Amygdala (tissue), 56 donors: ENCODE results near the gene PGGT1B.
A peak's percentile ranks its signal among the peaks of the same experiment; 100 is the strongest.

ENCODE experiments used
- DNase-seq, 56 donors: peaks; one replicate each; lab custom pipeline; 2025; lab: John Stamatoyannopoulos, UW

The PGGT1B gene

DNA sequence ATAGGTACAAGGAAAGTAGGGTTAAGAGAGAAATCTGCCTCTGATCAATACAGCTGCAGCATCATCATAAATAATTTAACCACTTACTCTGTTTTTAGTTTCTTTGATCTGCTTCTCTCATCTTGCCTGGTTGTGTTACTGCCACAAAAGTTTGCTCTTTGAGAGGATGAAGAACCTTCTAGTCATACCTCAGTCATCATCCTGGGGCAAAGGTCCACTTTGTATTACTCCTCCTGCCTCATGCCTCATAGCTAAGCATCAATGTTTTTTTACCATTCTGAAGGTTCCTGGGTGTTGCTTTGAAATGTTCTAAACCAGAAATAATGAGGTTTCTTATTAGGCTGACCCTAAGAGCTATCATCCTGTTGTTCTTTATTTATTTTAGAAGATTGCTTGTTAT, 75.9 kb downstream of the PGGT1B start:
- no peak for DNase-seq

DNA sequence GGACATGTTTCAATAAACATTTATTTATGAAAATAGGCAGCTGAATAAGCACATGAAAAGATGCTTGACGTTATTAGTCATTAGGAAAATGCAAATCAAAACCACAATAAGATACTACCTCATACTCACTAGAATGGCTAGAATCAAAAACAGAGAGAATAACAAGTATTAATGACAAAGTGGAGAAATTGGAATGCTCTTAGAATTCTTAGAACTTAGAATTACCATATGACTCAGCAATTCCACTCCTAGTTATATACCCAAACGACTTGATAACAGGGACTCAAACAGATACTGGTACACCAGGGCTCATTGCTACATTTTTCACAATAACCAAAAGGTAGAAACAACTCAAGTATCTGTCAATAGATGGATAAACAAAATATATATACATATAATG, 77.9 kb downstream of the PGGT1B start:
- no peak for DNase-seq

DNA sequence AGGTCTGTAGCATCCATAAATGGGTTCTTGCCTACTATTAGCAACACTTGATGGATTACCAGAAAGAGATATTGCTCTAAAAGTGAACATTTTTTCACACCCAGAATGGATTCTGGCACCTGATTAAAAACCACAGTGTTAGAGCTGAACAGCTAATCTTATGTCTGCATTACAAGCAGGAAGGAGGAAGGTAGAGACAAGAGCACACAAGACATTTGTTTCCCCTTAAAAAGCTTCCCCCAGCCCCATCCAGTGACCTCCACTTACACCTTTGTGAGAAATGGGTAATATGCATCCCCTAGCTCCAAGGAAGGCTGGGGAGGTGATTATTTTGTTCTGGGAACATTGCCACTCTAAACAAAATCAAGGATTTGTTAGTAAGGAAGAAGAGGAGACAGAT, 80.9 kb downstream of the PGGT1B start:
- no peak for DNase-seq

DNA sequence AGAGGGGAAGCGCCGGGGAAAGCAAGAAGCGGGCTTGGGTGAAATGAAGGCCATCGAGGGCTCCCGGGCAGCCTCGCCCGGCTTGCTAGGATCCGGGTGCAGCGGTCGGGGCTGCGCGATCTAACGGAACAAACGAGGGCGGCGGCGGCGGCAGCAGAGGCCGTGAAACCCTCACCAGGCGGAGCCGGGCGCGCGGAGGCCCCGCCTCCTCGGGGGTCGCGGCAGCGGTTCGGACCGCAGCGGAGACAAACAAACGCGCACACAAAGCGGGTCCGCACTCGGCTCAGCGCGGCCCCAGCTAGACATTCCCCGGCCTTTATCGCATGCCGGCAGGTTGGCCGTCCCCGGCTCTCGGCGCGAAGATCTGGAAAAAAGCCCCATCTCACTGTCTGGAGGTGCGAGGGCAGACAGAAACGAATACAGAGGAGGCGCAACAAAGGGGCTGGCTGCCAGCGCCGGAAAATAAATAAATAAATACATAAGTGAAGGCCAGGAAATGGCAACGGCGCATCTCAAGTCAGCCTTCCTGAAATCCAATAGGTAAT, 82.4 kb downstream of the PGGT1B start:
- DNase-seq, result peak in 10 of 56 donors; percentile 9 to 51 (median 24)

DNA sequence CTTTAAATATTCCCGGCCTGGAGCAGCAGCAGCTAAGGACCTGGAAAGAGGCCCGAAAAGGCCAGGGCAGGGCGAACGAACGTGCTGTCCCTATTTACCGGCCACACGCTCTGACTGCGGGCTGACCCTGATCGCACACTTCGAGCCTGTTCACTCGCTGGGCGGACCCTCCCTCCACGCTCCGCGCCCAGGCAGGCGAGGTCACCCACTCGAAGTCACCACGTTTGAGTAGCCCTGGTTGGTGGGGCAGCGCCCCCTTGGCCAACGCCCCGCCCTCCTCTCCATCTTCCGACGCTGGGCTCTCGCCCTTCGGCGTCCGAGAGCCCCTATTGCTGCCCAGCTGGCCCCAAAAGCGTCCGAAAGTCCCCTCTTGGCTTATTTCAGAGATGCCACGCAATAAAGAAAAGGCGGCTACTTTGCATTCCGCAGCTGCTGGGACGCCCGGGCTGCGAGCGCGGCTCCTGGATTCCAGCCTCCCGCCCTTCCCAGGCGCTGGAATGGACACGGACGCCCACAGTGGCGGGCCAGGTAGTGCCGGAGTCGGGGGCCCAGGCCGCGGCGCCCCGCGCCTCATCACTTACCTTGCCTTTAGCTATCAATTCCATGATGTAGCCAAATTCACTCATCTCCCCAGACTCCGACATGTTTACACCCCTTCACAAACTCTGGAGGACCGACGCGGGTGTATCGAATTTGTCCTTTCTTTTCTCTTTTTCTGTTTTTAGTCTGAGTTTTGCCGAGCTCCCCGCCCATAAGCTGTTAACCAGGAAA, 83.1 kb downstream of the PGGT1B start:
- peak in 3 of 56 donors; percentile 13 to 39 (median 33) for DNase-seq

DNA sequence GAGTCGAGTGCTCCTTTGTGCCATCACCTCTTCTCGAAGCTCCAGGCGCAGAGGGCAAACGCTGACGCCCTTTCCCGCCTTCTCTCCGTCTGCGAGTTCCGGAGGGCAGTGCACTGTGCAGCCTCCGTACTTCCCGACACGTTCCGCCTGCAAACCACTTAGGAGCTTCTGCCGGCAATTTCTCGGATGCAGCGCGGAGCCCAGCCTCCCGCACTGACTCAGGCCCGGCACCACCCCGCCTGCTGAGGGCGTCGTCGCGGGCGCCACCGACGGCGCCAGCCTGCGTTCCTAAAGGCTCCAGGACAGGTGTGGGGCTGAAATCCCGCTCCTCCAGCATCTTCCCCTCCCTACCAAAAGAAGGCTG, 83.7 kb downstream of the PGGT1B start:
- peak in 3 of 56 donors; percentile 10 to 30 (median 15) for DNase-seq

DNA sequence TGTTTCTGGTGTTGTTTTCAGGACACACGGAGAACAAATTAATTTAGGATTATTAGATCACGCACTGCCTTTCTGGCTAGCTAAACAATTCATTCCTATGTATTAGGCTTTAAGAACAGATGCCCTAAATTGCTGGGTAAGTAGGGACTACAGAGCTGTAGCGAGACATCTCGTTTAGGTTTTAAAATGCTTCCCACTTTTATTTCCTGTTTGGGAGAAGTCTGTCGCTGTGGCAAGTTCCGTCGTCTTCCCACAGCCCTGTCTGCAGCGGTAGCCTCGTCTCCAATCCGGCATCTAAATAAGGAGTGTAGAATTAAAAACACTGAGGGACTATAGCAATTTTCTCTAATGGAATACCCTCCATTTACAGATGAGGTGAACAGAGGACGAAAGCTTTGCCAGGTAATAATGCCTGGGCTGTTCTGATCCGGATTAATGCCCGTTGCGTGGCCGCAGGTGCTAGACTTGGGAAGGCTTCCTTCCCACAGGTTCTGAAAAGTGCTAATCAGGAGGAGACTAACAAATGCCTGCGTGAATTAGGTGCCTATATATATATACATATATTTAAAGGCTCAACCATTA, 91.7 kb downstream of the PGGT1B start:
- DNase-seq, result peak in 4 of 56 donors; percentile 6 to 24 (median 12)

DNA sequence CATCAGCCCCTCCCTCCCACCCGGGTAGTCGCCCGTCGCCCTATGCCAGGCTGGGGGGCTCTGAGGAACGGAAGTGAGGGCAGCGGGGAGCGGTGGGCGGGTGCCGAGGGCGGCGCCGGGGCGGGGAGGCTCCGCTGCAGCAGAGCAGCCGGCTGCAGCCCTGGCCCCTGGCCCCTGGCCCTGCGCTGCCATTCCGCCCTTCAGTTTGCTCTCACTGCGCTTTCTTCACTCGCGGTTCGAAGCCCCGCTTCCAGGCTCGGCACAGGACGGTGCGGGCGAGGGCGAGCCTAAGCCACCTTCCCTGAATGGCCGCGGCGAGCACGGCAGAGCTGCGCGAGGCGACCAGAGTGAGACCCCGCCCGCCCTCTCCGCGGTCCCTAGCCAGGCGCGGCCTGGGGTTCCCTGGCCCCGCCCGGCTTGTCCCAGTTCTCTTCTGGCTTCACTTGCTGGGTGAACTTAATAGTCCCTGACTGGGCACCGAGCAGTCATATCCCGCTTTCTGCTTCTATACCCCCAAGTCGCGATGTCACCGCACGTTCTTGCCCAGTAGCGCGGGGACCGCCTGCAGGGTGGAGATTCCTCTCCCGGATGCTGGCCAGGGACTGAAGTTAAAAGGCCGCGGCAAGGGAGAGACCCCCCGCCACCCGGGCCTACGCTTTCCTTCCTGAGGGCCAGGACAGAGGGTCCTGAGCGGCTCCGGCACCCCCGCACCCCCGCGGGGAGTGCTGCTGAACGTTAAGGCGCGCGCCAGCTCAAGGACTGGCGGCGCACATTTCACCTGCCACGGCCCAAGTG, 92.3 kb downstream of the PGGT1B start:
- peak in 6 of 56 donors; percentile 30 to 68 (median 40) for DNase-seq

DNA sequence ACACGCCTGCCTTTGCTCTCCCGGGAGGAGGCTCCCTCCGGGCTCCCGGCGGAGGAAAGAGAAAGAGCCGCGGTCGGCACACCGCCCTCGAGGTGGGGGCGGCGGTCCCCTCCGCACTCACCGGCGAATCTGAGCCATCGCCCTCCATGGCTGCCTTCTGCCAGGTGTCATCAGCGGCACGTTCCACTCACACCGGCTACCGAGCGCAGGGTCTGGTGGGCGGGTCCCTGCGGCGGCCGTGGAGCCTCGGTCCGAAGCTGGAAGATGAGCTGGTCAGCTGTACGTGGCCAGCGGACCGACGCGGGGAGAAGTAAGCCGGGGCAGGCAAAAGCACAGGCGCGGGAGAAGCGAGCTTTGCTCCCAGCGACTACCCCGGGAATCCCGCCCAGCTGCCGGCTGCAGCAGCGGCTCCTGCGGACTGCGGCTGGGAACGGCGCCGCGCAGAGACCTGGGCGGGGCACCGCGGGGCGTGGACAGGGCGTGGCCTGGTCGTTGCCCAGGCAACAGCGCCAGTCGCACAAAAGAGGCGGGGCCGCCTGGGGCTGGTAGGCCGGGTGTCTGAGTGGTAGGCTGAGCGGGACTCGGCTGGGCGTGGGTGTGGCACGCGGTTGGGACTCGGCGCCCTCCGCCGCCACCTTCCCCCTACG, 93.1 kb downstream of the PGGT1B start, which contains the start of gene TRIM36:
Gene TRIM36, minus strand, starts transcription at position 422 of the 647 bp plus-strand sequence. Its CDS starts 274 bp downstream, at position 148.
- DNase-seq, result peak in 55 of 56 donors; percentile 39 to 95 (median 85)

DNA sequence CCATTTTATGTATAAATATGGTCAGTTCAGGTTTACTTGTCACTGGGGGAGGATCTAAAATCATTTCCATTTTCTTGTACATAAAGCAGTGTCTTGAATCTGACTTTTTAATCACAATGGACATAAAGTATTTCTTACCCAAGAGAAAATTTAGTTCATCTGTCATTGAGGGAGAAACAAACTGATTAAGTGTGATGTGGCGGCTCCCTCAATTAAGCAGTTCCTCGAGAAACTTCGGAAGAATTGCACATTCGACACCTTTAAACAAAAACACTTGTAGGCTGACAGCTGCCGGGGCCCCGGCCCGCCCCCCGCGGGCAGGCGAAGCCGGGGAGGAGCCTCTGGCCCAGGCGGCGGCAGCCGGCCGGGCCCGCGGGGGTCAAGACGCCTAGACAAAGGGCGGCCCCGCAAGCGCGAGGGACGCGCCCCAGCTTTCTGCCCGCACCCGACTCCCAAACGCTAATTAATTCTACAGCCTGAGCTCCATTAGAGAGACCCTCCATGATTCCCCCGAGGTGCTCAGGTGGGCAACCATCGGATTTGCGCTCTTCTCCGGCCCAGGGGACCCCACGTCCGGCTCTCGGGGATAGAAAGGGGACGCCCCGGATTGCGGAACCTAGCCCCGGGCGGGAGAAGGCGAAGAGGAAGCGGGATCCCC, 93.7 kb downstream of the PGGT1B start:
- peak in 5 of 56 donors; percentile 11 to 53 (median 49) for DNase-seq

DNA sequence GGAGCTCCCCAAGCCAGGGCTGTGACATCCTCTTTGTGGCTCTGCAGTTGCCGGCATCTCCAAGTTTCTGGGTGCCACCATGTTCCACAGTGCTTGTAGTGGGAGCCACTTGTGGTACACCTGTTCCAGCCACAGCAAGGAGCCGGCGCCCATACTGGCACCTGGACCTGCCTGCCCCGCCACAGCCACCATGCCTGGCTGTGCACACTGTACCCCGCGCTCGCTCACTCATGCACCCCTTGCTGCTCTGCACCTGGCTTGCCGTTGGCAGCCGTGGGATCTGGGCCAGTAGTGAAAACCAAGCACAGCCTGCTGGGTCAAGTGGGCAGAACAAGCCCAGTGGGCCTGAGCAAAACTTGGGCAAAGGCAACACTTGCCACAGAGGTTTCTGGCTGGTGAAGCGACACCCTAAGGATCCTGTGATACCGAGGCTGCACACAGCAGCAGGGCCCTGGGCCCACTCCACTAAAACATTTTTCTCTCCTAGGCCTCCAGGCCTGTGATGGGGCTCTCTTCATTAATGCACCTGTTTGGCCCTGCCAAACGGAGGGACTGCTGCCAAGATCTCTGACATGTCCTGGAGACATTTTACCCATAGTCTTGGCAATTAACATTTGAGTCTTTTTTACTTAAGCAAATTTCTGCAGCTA, 95.8 kb downstream of the PGGT1B start:
- DNase-seq, result no peak

DNA sequence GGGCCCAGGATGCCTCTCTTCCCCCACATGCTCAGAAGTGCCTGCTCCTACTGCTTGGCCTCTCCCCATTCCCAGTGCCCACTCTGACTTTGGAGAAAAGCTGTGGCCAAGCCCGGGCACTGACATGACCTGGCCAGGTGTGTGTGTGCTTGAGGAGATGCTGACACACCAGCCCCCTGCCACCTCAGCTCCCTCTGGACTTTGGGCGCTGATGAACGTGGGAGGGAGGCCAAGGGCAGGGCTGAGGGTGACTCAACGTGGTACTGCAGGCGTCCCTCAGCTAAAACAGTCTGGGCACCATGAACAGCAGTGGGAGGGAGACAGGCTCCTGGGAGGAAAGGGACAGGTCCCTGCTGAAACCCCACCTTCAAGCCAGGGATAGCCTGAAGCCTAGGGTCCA, 96.9 kb downstream of the PGGT1B start:
- no peak for DNase-seq

DNA sequence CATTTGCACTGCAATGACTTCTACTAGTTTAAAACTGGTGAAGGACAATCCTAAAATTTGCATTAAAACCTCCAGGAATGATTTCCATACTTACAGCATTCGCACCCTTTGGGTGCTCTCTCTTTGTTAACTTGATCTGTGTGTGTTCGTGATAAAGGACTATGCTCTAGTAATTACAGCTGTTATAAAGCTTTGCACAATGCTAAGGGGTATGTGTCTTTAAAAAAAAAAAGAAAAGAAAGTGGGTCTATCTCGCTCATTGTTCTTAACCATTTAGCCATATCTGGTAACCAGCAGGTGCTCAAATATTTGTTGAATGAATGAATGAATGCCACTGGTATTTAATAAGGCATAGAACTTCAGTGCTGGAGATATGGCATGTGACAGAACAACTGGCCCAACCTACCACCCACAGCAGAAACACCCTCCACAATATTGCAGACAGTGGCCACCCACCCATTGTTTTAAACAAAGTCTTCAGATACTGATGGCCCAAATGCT, 101.7 kb downstream of the PGGT1B start:
- no peak for DNase-seq
